Motor neuron (in vitro differentiated cells): ENCODE data around the gene BCAS3. TPM values are rescaled to one million over a fixed set of nuclear protein-coding genes. Genes with fewer than 3 reads are reported as not detected.
A peak's percentile ranks its signal among the peaks of the same experiment; 100 is the strongest.

Experiments used
- ATAC-seq, 8 experiments: fragments of 200-7000 bp; cut with Tn5 transposase; replicated peaks in 6 of 8; 2 replicates each; pipeline ENCODE4 v1.8.0; 2021; ENCODE audit warnings: mild to moderate bottlenecking in 8 of 8, moderate library complexity in 8 of 8
- H3K27ac ChIP-seq, 2 donors: fragments of 250-450 bp; sonication (Bioruptor Pico); 2 replicates each; pipeline ENCODE4 v1.9.0; 2021; ENCODE audit warnings: antibody characterized with exemption in 2 of 2, mild to moderate bottlenecking in 2 of 2, moderate library complexity in 1 of 2
- H3K4me1 ChIP-seq, 2 donors: fragments of 250-450 bp; sonication (Bioruptor Pico); replicated peaks in 1 of 2; 2 replicates each; pipeline ENCODE4 v1.6.1; 2021; ENCODE audit warnings: antibody characterized with exemption in 2 of 2, mild to moderate bottlenecking in 2 of 2, moderate library complexity in 1 of 2
- H3K4me3 ChIP-seq, 5 donors: fragments of 250-450 bp; sonication (Bioruptor Pico); 2 replicates each; pipeline ENCODE4 v1.9.0; 2021; ENCODE audit warnings: antibody characterized with exemption in 5 of 5, mild to moderate bottlenecking in 5 of 5, moderate library complexity in 4 of 5
- WGBS, 10 experiments: fragments of 450-650 bp; shearing (Covaris generic); methylation state at CpG; one replicate each; pipeline ENCODE4 v1.0.0; 2022; 5-methylcytosine and 5-hydroxymethylcytosine counted together
- in situ Hi-C, 9 experiments: fragments of 400-800 bp; cut with MboI; loops; one replicate each; pipeline ENCODE4 v1.15.0; 2021; ENCODE audit warnings: low sequenced_read_pairs in 9 of 9, low pct_unique_long_range_greater_than_20kb in 2 of 9; ENCODE audit not compliant: unreplicated experiment in 9 of 9
- total RNA-seq, 8 experiments: library from RNA; unstranded; fragments of 300-600 nt; gene quantifications; 2 replicates each; pipeline versions ENCODE4 v1.2.3 to v1.2.4, GENCODE V29; 2022

The BCAS3 gene
- total RNA-seq, 8 experiments from 2014 or later = 18.1 to 45.4 (median 26.8) TPM

DNA sequence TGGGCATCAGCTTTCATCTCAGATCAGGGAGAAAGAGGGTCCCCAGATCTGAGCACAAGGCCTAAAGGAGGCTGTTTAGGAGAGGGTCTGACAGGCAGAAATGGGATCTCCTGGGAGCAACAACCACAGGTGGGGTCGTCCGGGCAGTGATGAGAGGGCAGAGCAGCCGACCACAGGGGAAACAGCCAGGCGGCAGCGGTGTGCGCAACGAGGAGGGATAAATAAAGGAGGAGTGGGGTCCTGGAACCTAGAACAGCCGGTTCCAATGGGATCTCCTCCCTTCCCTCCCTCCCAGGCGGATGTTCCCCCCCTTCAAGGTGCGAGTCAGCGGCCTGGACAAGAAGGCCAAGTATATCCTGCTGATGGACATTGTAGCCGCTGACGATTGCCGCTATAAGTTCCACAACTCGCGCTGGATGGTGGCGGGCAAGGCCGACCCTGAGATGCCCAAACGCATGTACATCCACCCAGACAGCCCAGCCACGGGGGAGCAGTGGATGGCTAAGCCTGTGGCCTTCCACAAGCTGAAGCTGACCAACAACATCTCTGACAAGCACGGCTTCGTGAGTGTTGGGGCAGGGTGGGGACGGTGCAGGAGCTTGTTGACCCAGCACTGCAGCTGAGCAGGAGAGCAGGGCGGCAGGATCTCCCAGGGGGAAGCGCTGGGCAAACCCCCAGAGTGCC, 723.9 kb downstream of the BCAS3 start:
- Histone ChIP-seq H3K4me3 (peak overlapping the region in 1 of 5 donors; percentile 41), H3K4me1 (peaks cover 5 to 7% of the 10 kb centered on the region in 2 donors), H3K27ac (no peak overlapping the region)
- ATAC-seq = no peak
- 40 to 100% (median 60%) methylated on average over 1 to 6 of the region's 25 CpGs; no CpG with 5 or more reads in 3 of the 10 experiments for WGBS, 10 experiments
- in situ Hi-C loops = loop anchor here in 3 of 9 experiments (25.0 kb wide), 1 partner anchor 436 kb away; no protein-coding TSS in a partner anchor

DNA sequence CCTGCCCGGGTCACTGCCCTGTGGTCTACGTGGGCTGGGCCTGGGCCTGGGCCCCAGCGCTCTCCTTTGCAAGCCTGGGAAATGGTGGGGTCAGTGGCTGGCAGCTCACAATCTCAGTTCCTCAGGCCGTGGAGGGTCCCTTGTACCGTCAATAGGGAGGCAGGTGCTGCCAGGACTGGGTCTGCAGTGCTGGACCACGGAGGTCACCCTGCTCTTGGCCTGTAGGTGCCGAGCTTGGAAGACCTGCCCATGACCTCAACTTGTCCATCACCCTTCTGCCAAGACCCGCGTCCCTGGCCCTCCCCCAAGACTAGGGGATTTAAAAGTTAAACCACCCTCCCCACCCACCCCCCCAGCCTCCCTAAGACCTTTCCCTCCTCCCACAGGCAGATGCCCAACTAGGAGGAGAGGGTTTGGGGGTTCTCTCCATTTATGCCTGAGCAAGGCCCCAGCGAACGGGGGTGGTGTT, 724.5 kb downstream of the BCAS3 start:
- in situ Hi-C loops = loop anchor here in 3 of 9 experiments (25.0 kb wide), 1 partner anchor 435 kb away; no protein-coding TSS in a partner anchor
- Histone ChIP-seq H3K4me1 (peaks cover 5 to 7% of the 10 kb centered on the region in 2 donors), H3K27ac (no peak overlapping the region), H3K4me3 (no peak overlapping the region)
- ATAC-seq = no peak
- 41 to 100% (median 60%) methylated on average over 2 to 4 of the region's 11 CpGs; no CpG with 5 or more reads in 5 of the 10 experiments for WGBS, 10 experiments

DNA sequence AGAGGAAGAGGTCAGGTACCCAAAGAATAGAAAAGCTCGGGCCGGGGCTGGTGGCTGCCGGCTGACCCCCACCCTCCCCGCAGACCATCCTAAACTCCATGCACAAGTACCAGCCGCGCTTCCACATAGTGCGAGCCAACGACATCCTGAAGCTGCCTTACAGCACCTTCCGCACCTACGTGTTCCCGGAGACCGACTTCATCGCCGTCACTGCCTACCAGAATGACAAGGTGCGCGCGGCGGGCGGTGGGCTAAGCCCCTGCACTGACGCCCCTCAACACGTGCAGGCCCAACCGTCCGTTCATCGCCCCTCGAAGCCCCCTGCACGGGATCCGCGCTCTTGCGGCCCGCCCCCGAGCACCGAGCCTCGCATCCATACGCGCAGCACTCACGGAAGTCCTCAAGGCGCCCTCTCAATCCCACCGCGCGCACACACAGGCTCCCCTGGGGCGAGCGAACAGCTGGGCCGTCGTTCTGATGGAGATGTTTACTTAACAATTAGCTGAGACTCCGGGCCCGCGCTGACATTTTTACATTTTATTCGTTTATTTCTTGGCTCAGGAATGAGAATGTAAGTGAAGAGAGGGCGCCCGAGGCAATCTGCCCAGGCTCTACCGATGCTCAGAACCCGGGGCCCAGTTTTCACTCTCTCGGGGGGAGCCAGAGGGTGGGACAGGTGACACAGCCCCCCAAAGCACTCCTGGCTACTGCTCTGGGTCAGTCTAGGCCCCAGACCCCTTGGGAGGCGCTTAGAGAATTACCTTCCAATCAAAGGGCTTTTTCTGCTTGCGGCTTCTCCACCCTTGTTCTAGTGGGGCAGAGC, 725.5 kb downstream of the BCAS3 start:
- in situ Hi-C loops = loop anchor here in 3 of 9 experiments (25.0 kb wide), 1 partner anchor 434 kb away; no protein-coding TSS in a partner anchor
- Histone ChIP-seq H3K27ac (no peak overlapping the region), H3K4me3 (no peak overlapping the region), H3K4me1 (peaks cover 5 to 7% of the 10 kb centered on the region in 2 donors)
- 0 to 91% (median 26%) methylated on average over 3 to 35 of the region's 55 CpGs; no CpG with 5 or more reads in 1 of the 10 experiments for WGBS, 10 experiments
- ATAC-seq = peak in 1 of 8 experiments; percentile 2

DNA sequence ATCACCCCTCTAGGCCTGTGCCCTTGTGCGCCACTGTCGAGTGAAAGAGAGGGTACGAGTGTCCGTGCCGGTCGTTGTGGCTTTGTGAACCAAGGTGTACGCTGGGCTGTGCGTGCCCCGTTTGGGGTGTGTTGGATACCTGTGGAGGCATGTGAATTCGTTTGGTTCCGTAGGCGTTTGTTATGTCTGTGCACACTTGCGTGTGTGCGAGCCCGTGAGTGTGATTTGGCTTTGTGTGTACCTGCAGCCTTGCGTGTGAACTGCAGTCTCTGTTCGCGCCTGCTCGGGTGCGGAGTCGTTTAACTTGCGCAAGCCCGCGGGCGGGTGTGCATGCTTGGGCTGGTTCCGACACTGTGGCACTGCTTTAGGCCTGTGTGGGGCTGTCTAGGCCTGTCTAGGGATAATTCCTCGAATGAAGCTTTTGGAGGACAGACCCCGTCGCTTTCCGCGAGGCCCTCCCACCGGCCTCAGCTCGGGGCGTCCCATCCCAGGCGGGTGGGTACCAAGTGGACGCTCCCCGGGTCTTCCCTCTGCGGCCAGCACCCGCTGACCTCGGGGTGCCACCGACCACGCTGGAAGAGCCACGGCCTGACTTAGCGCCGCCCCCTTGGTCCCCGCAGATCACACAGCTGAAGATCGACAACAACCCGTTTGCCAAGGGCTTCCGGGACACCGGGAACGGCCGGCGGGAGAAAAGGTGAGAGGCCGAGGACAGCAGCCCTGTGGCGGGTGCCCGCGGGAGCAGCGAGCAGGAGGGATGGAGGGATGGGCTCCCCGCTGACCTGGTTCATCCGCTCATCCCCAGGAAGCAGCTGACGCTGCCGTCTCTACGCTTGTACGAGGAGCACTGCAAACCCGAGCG, 726.4 kb downstream of the BCAS3 start:
- no peak overlapping the region for H3K4me3 ChIP-seq
- peaks cover 5 to 7% of the 10 kb centered on the region in 2 donors for H3K4me1 ChIP-seq
- 9 to 100% (median 31%) methylated on average over 2 to 11 of the region's 66 CpGs; no CpG with 5 or more reads in 5 of the 10 experiments for WGBS, 10 experiments
- no peak overlapping the region for H3K27ac ChIP-seq
- in situ Hi-C loops = loop anchor here in 3 of 9 experiments (25.0 kb wide), 1 partner anchor 433 kb away; no protein-coding TSS in a partner anchor
- ATAC-seq = no peak

DNA sequence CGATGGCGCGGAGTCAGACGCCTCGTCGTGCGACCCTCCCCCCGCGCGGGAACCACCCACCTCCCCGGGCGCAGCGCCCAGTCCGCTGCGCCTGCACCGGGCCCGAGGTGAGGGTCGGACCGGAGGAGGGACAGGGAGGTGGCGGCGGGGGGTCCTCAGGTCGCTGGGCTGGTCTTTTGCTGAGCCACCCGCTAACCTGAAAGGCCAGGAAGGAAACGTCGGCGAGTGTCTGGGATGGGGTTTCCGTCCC, 726.9 kb downstream of the BCAS3 start:
- 11 to 55% (median 41%) methylated on average over 4 to 5 of the region's 27 CpGs; no CpG with 5 or more reads in 7 of the 10 experiments for WGBS, 10 experiments
- in situ Hi-C loops = loop anchor here in 3 of 9 experiments (25.0 kb wide), 1 partner anchor 433 kb away; no protein-coding TSS in a partner anchor

DNA sequence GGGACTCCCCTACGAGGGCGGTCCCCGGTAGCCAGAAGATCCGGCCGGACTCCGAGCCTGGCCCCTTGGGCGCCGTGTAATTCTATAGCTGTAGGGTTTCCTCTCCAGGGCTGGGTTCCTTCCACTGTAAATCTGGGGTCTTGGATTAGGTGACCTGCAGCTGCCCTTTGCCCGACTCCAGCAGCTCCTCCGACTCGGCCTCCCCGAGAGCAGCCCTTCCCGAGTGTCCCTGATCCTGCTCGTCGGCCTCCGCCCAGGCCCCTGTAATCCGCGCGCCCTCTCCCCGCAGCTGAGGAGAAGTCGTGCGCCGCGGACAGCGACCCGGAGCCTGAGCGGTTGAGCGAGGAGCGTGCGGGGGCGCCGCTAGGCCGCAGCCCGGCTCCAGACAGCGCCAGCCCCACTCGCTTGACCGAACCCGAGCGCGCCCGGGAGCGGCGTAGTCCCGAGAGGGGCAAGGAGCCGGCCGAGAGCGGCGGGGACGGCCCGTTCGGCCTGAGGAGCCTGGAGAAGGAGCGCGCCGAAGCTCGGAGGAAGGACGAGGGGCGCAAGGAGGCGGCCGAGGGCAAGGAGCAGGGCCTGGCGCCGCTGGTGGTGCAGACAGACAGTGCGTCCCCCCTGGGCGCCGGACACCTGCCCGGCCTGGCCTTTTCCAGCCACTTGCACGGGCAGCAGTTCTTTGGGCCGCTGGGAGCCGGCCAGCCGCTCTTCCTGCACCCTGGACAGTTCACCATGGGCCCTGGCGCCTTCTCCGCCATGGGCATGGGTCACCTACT, 727.4 kb downstream of the BCAS3 start:
- Histone ChIP-seq H3K4me3 (no peak overlapping the region), H3K27ac (no peak overlapping the region), H3K4me1 (peaks cover 3 to 5% of the 10 kb centered on the region in 2 donors)
- in situ Hi-C loops = loop anchor here in 3 of 9 experiments (25.0 kb wide), 1 partner anchor 432 kb away; no protein-coding TSS in a partner anchor
- ATAC-seq = no peak
- WGBS, 10 experiments = 29 to 96% (median 92%) methylated on average over 5 to 48 of the region's 71 CpGs; no CpG with 5 or more reads in 5 of the 10 experiments

More for the DNA sequence above, 726.9 kb downstream of the BCAS3 start:
- no peak for ATAC-seq
- no peak overlapping the region for H3K27ac ChIP-seq
- H3K4me1 ChIP-seq = peaks cover 5% of the 10 kb centered on the region in 2 donors
- H3K4me3 ChIP-seq = no peak overlapping the region

DNA sequence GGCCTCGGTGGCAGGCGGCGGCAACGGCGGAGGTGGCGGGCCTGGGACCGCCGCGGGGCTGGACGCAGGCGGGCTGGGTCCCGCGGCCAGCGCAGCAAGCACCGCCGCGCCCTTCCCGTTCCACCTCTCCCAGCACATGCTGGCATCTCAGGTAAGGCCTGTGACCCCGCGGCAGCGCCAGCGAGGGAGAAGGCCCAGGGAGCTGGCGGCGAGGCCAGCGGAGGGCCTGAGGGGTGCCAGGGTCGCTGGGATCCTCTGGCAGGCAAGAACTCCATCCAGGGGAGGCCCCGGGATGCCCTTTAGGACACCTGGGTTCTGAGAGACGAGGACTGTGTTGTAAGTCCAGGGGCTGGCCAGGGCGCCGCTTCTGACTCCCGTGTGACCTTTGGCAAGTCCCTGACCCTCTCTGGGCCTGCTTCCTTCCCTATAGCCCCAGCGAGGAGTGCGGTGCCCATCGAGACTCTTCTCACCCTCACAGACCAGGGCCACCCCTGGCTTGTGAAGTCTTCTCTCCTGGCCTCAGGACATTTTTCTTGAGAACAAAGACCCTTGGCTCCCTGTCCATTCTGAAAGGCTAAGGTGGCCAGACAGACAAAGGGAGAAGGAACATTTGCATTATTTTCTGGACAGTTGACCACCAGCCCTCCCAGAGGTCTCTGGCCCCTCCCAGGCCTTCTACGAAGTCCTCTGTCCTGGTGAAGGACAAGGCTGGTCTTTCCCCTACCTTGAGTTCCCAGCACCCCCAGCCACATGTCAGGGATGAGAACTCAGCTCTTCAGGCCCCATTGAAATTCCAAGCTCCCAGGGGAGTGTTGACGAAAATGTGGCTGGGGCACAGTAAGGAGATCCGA, 728.3 kb downstream of the BCAS3 start:
- no peak overlapping the region for H3K27ac ChIP-seq
- no peak overlapping the region for H3K4me3 ChIP-seq
- 10 to 94% (median 62%) methylated on average over 2 to 7 of the region's 37 CpGs; no CpG with 5 or more reads in 6 of the 10 experiments for WGBS, 10 experiments
- in situ Hi-C loops = loop anchor here in 3 of 9 experiments (25.0 kb wide), 1 partner anchor 431 kb away; no protein-coding TSS in a partner anchor
- peaks cover 3 to 5% of the 10 kb centered on the region in 2 donors for H3K4me1 ChIP-seq
- no peak for ATAC-seq

DNA sequence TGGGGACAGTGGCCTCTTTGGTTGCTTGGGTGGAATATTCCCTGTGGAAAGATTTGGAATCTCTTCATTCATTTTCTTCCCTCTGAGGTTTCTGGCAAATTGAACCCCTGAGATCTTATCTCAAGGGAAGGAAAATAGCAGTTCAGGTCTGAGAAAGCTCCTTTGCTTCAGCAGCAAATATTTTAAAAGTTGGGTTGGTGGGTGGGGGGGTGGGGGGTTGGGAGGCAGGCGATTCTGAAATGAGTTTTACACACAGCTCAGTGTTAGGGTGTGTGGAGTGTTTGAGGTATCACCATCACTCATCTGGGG, 728.8 kb downstream of the BCAS3 start:
- peaks cover 3 to 5% of the 10 kb centered on the region in 2 donors for H3K4me1 ChIP-seq
- in situ Hi-C loops = loop anchor here in 3 of 9 experiments (25.0 kb wide), 1 partner anchor 431 kb away; no protein-coding TSS in a partner anchor
- ATAC-seq = no peak
- no peak overlapping the region for H3K4me3 ChIP-seq
- WGBS, 10 experiments = 40% methylated on average over 1 of the region's 1 CpG; no CpG with 5 or more reads in 9 of the 10 experiments
- no peak overlapping the region for H3K27ac ChIP-seq

DNA sequence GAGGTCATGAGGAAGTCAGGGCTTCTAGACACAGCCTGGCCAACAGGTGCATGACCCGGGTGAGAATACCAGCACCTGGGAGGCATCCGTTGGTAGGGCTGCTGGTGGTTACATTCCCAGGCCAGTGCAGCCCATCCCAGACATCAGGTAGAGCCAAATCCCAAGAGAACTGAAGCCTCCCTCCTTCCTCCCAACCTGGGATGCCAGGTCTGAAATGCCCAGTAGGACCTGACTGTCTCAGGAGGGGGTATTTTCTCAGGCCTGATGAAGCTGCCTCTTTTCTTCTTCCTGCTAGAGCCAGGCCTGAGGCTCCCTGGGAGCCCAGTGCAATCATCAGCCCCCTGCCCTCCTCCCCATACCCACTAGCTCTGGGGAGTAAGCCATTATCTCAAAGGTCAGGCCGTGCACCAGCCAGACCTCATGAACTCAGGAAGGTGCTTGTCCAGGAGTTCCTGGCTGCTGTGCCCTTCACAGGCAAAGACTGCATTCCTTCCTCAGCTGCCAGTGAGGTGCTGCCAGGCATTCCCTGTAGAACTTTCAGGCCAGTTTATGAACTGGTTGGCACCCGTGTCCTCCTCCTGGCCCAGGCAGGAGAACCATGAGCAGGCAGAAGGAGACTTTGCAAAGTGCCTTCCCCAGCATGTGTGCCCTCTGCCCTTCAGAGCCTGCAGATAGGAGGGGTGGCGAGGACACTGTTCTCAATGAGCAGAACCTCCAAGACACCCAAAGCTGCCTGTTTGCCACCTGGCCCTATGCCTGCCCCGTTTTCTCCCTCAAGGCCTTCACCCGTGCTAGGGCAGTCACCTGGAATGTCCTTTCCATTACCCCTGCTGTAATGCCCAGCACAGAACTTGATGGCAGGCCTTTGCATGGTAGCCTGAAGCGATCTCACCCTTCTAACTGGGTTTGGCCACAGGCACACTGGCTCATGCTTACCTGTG, 729.6 kb downstream of the BCAS3 start:
- H3K4me1 ChIP-seq = peaks cover 3 to 5% of the 10 kb centered on the region in 2 donors
- in situ Hi-C loops = loop anchor here in 3 of 9 experiments (25.0 kb wide), 1 partner anchor 430 kb away; no protein-coding TSS in a partner anchor
- ATAC-seq = no peak
- WGBS, 10 experiments = 60 to 100% (median 76%) methylated on average over 1 to 2 of the region's 8 CpGs; no CpG with 5 or more reads in 6 of the 10 experiments
- no peak overlapping the region for H3K4me3 ChIP-seq
- H3K27ac ChIP-seq = no peak overlapping the region
